ENCODE data around the gene PIPOX.

- TF ChIP-seq CTCF (conservative IDR thresholded peaks at IDR 0.05 in 1 of 2, IDR thresholded peaks at IDR 0.05 in 1 of 2; ENCODE audit: low read depth in 1 of 2, low read length in 2 of 2), result no peak
- no peak for TF ChIP-seq EZH2 (IDR thresholded peaks at IDR 0.05; ENCODE audit: low read length, missing control alignments)
Observed at GRCh38 chr17:29008591-29008990, 34.4 kb upstream of the PIPOX start.

All from fibroblast of lung (primary cell).